IMR-90 (cell line): Measurements from ENCODE around the gene ITFG1. TPM values are rescaled to one million over a fixed set of nuclear protein-coding genes. Genes with fewer than 3 reads are reported as not detected.

Source experiments
- ATAC-seq: fragments of 200-7000 bp; cut with Tn5 transposase; 2 replicates; pipeline ENCODE4 v1.9.1; 2020; ENCODE audit warnings: low read depth, mild to moderate bottlenecking, moderate library complexity
- BruUV-seq: library from RNA; stranded (reverse); fragments of 400-500 nt; replicated peaks from 2 replicates; lab custom pipeline; 2021; lab: Mats Ljungman, UMichigan
- CTCF ChIA-PET: fragments of 300-600 bp; formaldehyde crosslinking; extraction: SDS; loops from one replicate; lab custom pipeline; 2021; ENCODE audit warnings: antibody characterized with exemption; lab: Yijun Ruan, JAX
- POLR2A ChIA-PET: fragments of 300-600 bp; sonication (Branson Sonifier 250); formaldehyde crosslinking; loops from one replicate; lab custom pipeline; 2022; ENCODE audit warnings: antibody characterized with exemption; ENCODE audit not compliant: unreplicated experiment; lab: Charles Lee
- DNase-seq: peaks from one replicate; pipeline ENCODE4 v3.0.0; 2013
- H2AFZ ChIP-seq: replicated peaks from 2 replicates; pipeline ENCODE3; 2013; ENCODE audit warnings: low read length, mild to moderate bottlenecking; ENCODE audit not compliant: poor library complexity
- H2AK5ac ChIP-seq: 2 replicates; pipeline ENCODE4 v1.6.1; 2013; ENCODE audit warnings: low read depth, low read length, inconsistent platforms
- H2AK9ac ChIP-seq: replicated peaks from 2 replicates; pipeline ENCODE3; 2013; ENCODE audit warnings: mild to moderate bottlenecking, low read depth, low read length, moderate library complexity; ENCODE audit not compliant: poor library complexity
- H2BK120ac ChIP-seq: 2 replicates; pipeline ENCODE4 v1.6.1; 2013; ENCODE audit warnings: low read depth, low read length, inconsistent platforms
- H2BK15ac ChIP-seq: 3 replicates; pipeline ENCODE4 v1.6.1; 2013; ENCODE audit warnings: low read depth, low read length, inconsistent platforms
- H2BK20ac ChIP-seq: 2 replicates; pipeline ENCODE4 v1.6.1; 2013; ENCODE audit warnings: low read depth, mild to moderate bottlenecking, inconsistent platforms, low read length, moderate library complexity
- H2BK5ac ChIP-seq: 2 replicates; pipeline ENCODE4 v1.6.1; 2013; ENCODE audit warnings: mild to moderate bottlenecking, low read depth, low read length, inconsistent platforms; ENCODE audit not compliant: poor library complexity, severe bottlenecking
- H3K14ac ChIP-seq: replicated peaks from 2 replicates; pipeline ENCODE4 v1.6.1; 2013; ENCODE audit warnings: low read depth, low read length, inconsistent platforms
- H3K18ac ChIP-seq: 2 replicates; pipeline ENCODE4 v1.6.1; 2013; ENCODE audit warnings: low read depth, low read length, control low read depth
- H3K23ac ChIP-seq: 2 replicates; pipeline ENCODE4 v1.6.1; 2013; ENCODE audit warnings: low read depth, low read length, inconsistent platforms
- H3K27ac ChIP-seq: 2 replicates; pipeline ENCODE4 v1.5.1; 2013; ENCODE audit warnings: mild to moderate bottlenecking, control low read depth, low read length; ENCODE audit not compliant: insufficient read depth
- H3K27me3 ChIP-seq: 2 replicates; pipeline ENCODE4 v1.6.1; 2013; ENCODE audit warnings: low read length; ENCODE audit not compliant: control insufficient read depth, insufficient read depth
- H3K36me3 ChIP-seq: 2 replicates; pipeline ENCODE4 v1.6.1; 2013; ENCODE audit warnings: low read length, mixed read lengths; ENCODE audit not compliant: control insufficient read depth, insufficient read depth
- H3K4ac ChIP-seq: 2 replicates; pipeline ENCODE4 v1.6.1; 2013; ENCODE audit warnings: low read depth, low read length, inconsistent platforms
- H3K4me1 ChIP-seq: 2 replicates; pipeline ENCODE4 v1.6.1; 2013; ENCODE audit warnings: low read length, mixed read lengths; ENCODE audit not compliant: control insufficient read depth, insufficient read depth
- H3K4me2 ChIP-seq: 2 replicates; pipeline ENCODE4 v1.6.1; 2013; ENCODE audit warnings: low read depth, mild to moderate bottlenecking, control low read depth, low read length, moderate library complexity
- H3K4me3 ChIP-seq: 2 replicates; pipeline ENCODE4 v1.5.1; 2013; ENCODE audit warnings: low read depth, mild to moderate bottlenecking, control low read depth, low read length, moderate library complexity; ENCODE audit not compliant: insufficient read depth
- H3K56ac ChIP-seq: 2 replicates; pipeline ENCODE4 v1.6.1; 2013; ENCODE audit warnings: low read length, inconsistent platforms; ENCODE audit not compliant: insufficient read depth; ENCODE audit errors: extremely low read depth
- H3K79me1 ChIP-seq, 2 experiments: 2 replicates each; pipeline ENCODE4 v1.6.1; 2013; ENCODE audit warnings: low read length in 2 of 2, inconsistent platforms in 1 of 2, low read depth in 1 of 2
- H3K9ac ChIP-seq: 2 replicates; pipeline ENCODE4 v1.6.1; 2013; ENCODE audit warnings: low read depth, low read length, control low read depth
- H3K9me1 ChIP-seq: 2 replicates; pipeline ENCODE4 v1.6.1; 2013; ENCODE audit warnings: low read length, inconsistent platforms; ENCODE audit not compliant: insufficient read depth
- H3K9me3 ChIP-seq: 2 replicates; pipeline ENCODE4 v1.6.1; 2013; ENCODE audit warnings: low read length; ENCODE audit not compliant: control insufficient read depth, insufficient read depth
- H4K20me1 ChIP-seq: 2 replicates; pipeline ENCODE4 v1.6.1; 2013; ENCODE audit warnings: low read length, inconsistent platforms; ENCODE audit not compliant: insufficient read depth
- H4K5ac ChIP-seq: 2 replicates; pipeline ENCODE4 v1.6.1; 2013; ENCODE audit warnings: mild to moderate bottlenecking, low read depth, low read length, control low read depth
- H4K8ac ChIP-seq, 2 experiments: 2 replicates each; pipeline ENCODE4 v1.6.1; 2013; ENCODE audit warnings: low read depth in 2 of 2, low read length in 2 of 2, control low read depth in 1 of 2, inconsistent platforms in 1 of 2
- H4K91ac ChIP-seq: 2 replicates; pipeline ENCODE4 v1.6.1; 2013; ENCODE audit warnings: low read depth, low read length, inconsistent platforms; ENCODE audit not compliant: insufficient read depth
- MXI1 ChIP-seq: IDR thresholded peaks from 2 replicates; pipeline ENCODE4 v1.6.1; 2012; ENCODE audit warnings: low read depth, mild to moderate bottlenecking, low read length, moderate library complexity, borderline replicate concordance
- WGBS, 2 experiments: methylation state at CpG; one replicate each; pipeline versions ENCODE4 v1.1.5 to v1.1.7; 2013; ENCODE audit warnings: missing lambda C conversion rate in 2 of 2; ENCODE audit not compliant: insufficient read length in 1 of 2; ENCODE audit errors: extremely low coverage in 2 of 2; 5-methylcytosine and 5-hydroxymethylcytosine counted together
- dilution Hi-C: fragments of 300-500 bp; cut with HindIII; formaldehyde crosslinking; loops from one replicate; pipeline ENCODE4 v1.14.3; 2018; ENCODE audit warnings: low sequenced_read_pairs; ENCODE audit not compliant: unreplicated experiment
- in situ Hi-C: fragments of 300-500 bp; cut with MboI; formaldehyde crosslinking; loops from 3 replicates; pipeline ENCODE4 v1.14.3; 2019; ENCODE audit warnings: low sequenced_read_pairs, inconsistent platforms, mixed read lengths
- intact Hi-C: fragments of 100-400 bp; cut with micrococcal nuclease; formaldehyde crosslinking; loops from 2 replicates; pipeline ENCODE4 v1.10.0; 2022
- polyA plus RNA-seq, 3 experiments: library from polyadenylated mRNA; depleted of rRNA; stranded (reverse); fragments of >200 nt; gene quantifications; 2 replicates each; pipeline ENCODE4 v1.2.3, GENCODE V29; 2012; ENCODE audit warnings: low replicate concordance in 1 of 3
- total RNA-seq: library from RNA; depleted of rRNA; stranded (reverse); fragments of >200 nt; gene quantifications from 2 replicates; pipeline ENCODE4 v1.2.3, GENCODE V29; 2012

The ITFG1 gene
- total and polyA plus RNA-seq, 2 of the 4 experiments (the other 2 are of a cell fraction), result 54.3 to 60.4 TPM

- no peaks in the 10 kb centered on the region for H3K4me1 ChIP-seq
- no peaks in the 10 kb centered on the region for H3K27me3 ChIP-seq
- H3K36me3 ChIP-seq, result no peaks in the 10 kb centered on the region
- ChIA-PET POLR2A (interaction anchor here (0.6 kb wide), 1 partner anchor 315 kb away, joined by 3 read pairs; no protein-coding TSS in a partner anchor), CTCF (no interaction called here)
- H3K4ac ChIP-seq, result no peak overlapping the region
- intact Hi-C loops (no loop called here), dilution Hi-C loops (no loop called here), in situ Hi-C loops (no loop called here)
- no peak overlapping the region for H2BK5ac ChIP-seq
- no peak overlapping the region for H3K14ac ChIP-seq
- H2AK9ac ChIP-seq, result no peak overlapping the region
- no peak overlapping the region for H3K23ac ChIP-seq
- H4K8ac ChIP-seq, result no peak overlapping the region
- no peak for ATAC-seq
- H3K9me1 ChIP-seq, result no peaks in the 10 kb centered on the region
- H3K56ac ChIP-seq, result no peak overlapping the region
- H2AK5ac ChIP-seq, result no peak overlapping the region
- H3K9me3 ChIP-seq, result peaks cover under 1% of the 10 kb centered on the region; the same call in 1 of the 2 replicates
- no peak overlapping the region for H2BK20ac ChIP-seq
- H3K9ac ChIP-seq, result no peak overlapping the region
- no TSS peak for BruUV-seq
- no peak overlapping the region for H3K4me3 ChIP-seq
- H2BK120ac ChIP-seq, result no peak overlapping the region
- no peak overlapping the region for H2BK15ac ChIP-seq
- TF ChIP-seq MXI1, result no peak
- H4K5ac ChIP-seq, result no peak overlapping the region
- H3K27ac ChIP-seq, result no peak overlapping the region
- H3K18ac ChIP-seq, result no peak overlapping the region
- no peak for DNase-seq
- H3K79me1 ChIP-seq, result no peaks in the 10 kb centered on the region
- no peak overlapping the region for H2AFZ ChIP-seq
- H4K20me1 ChIP-seq, result no peaks in the 10 kb centered on the region
- no CpG with 5 or more reads among the region's 5 CpGs for WGBS, 2 experiments
- H3K4me2 ChIP-seq, result no peak overlapping the region
- no peak overlapping the region for H4K91ac ChIP-seq
Measured at GRCh38 chr16:47278306-47278970, 182.4 kb downstream of the ITFG1 start.
